ENCODE results near the gene CPTP.

The CPTP gene

DNA sequence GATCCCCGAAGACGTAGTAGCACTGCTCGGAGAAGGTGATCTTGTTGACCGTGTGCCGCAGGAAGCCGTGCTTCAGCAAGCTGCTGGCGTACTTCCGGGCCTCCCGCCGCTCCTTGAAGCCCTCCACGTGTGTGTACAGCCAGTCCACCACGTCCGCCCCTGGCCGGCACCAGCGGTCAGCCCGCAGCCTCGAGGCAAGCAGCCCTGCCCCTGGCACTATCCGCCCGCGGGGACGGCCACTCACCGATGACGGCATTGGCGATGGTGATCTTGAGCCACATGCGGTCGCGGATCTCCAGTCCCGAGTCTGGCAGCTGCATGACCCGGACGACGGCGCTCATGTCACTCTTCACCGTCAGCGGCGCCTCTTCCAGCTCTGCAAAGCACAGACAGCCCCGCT, 13.7 kb downstream of the CPTP start:
- TF ChIP-seq CTCF (IDR thresholded peaks at IDR 0.05; ENCODE audit: low read length) (no peak), EZH2phosphoT487 (IDR thresholded peaks at IDR 0.05; ENCODE audit: low read length) (no peak), EZH2 (optimal IDR thresholded peaks at IDR 0.05; ENCODE audit: low read depth, low read length) (no peak)
- Histone ChIP-seq H3K9me2 (replicated peaks; ENCODE audit: insufficient read depth, low read length) (no peaks in the 10 kb centered on the region), H2AFZ (ENCODE audit: low read length) (no peak overlapping the region), H4K20me1 (ENCODE audit: insufficient read depth, low read length) (no peaks in the 10 kb centered on the region), H3F3A (ENCODE audit: insufficient read depth, low read length) (no peaks in the 10 kb centered on the region), H3K9me3 (replicated peaks; ENCODE audit: insufficient read depth, low read length) (no peaks in the 10 kb centered on the region), H3K9ac (ENCODE audit: low read length) (no peak overlapping the region), H3K4me1 (ENCODE audit: low read length) (no peaks in the 10 kb centered on the region), H3K79me2 (ENCODE audit: low read length) (no peaks in the 10 kb centered on the region), H3K27me3 (replicated peaks; ENCODE audit: insufficient read depth, low read length) (no peaks in the 10 kb centered on the region), H3K27ac (ENCODE audit: low read length) (no peak overlapping the region), H3K36me3 (replicated peaks; ENCODE audit: insufficient read depth, low read length) (no peaks in the 10 kb centered on the region), H3K4me3 (ENCODE audit: low read length) (no peak overlapping the region), H3K4me2 (ENCODE audit: low read depth, low read length) (no peak overlapping the region)
- DNase-seq, result no peak

DNA sequence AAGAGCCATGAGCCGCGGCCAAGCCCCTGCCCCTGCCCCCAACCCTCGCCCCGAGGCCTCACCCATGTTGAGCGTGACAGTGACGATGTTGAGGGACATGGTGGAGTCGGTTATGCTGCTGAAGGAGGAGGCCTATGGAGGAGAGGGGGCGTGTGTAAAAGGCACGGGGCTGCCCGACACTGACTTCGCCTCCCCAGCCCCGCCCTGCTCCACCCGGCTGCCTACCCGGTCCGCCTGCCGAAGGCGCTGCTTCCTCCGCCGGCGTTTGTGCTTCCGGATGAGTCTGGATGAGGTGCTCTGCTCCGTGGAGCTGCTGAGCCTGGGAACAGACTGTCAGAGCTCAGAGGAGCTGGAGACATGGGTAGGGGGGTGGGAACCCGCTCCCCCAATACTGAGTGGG, 15.6 kb downstream of the CPTP start:
- Histone ChIP-seq H3K4me1 (ENCODE audit: low read length) (no peaks in the 10 kb centered on the region), H4K20me1 (ENCODE audit: insufficient read depth, low read length) (no peaks in the 10 kb centered on the region), H3K9ac (ENCODE audit: low read length) (no peak overlapping the region), H3K27ac (ENCODE audit: low read length) (no peak overlapping the region), H3K4me2 (ENCODE audit: low read depth, low read length) (no peak overlapping the region), H3K27me3 (replicated peaks; ENCODE audit: insufficient read depth, low read length) (no peaks in the 10 kb centered on the region), H3F3A (ENCODE audit: insufficient read depth, low read length) (no peaks in the 10 kb centered on the region), H3K9me3 (replicated peaks; ENCODE audit: insufficient read depth, low read length) (no peaks in the 10 kb centered on the region), H2AFZ (ENCODE audit: low read length) (no peak overlapping the region), H3K79me2 (ENCODE audit: low read length) (no peaks in the 10 kb centered on the region), H3K9me2 (replicated peaks; ENCODE audit: insufficient read depth, low read length) (no peaks in the 10 kb centered on the region), H3K36me3 (replicated peaks; ENCODE audit: insufficient read depth, low read length) (no peaks in the 10 kb centered on the region), H3K4me3 (ENCODE audit: low read length) (no peak overlapping the region)
- TF ChIP-seq EZH2phosphoT487 (IDR thresholded peaks at IDR 0.05; ENCODE audit: low read length) (no peak), EZH2 (optimal IDR thresholded peaks at IDR 0.05; ENCODE audit: low read depth, low read length) (no peak), CTCF (IDR thresholded peaks at IDR 0.05; ENCODE audit: low read length) (no peak)
- DNase-seq, result no peak

DNA sequence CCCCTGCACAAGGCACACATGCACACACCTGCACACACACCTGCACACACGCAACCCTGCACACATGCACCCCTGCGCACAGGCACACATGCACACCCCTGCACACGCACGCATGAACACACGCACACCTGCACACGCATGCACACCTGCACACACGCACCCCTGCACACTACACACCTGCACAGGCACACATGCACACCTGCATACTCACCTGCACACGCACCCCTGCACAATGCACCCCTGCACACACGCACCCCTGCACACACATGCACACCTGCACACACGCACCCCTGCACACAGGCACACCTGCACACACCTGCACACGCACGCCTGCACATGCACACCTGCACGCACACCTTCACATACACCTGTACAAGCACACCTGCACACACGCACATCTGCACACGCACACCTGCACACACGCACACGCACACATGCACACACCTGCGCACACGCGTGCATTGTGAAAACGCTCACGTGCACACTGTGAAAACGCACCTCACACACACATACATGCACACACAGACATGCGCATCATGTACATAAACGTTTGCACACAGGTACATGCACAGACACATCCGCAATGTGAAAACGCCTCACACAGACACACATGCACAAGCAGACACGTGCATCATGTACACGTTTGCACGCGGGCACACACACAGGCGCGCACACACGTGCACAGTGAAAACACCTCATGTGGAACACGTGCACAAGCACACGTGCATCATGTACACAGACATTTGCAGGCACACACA, 16.4 kb downstream of the CPTP start:
- no peak overlapping the region for H3K4me3 ChIP-seq (ENCODE audit: low read length)
- H4K20me1 ChIP-seq (ENCODE audit: insufficient read depth, low read length), result no peaks in the 10 kb centered on the region
- H3K79me2 ChIP-seq (ENCODE audit: low read length), result peaks cover 3% of the 10 kb centered on the region; the same call in 1 of the 2 replicates
- DNase-seq, result no peak
- no peak overlapping the region for H3K4me2 ChIP-seq (ENCODE audit: low read depth, low read length)
- H3K27ac ChIP-seq (ENCODE audit: low read length), result no peak overlapping the region
- no peaks in the 10 kb centered on the region for H3K4me1 ChIP-seq (ENCODE audit: low read length)
- H3K36me3 ChIP-seq (replicated peaks; ENCODE audit: insufficient read depth, low read length), result no peaks in the 10 kb centered on the region
- H3K9me2 ChIP-seq (replicated peaks; ENCODE audit: insufficient read depth, low read length), result no peaks in the 10 kb centered on the region
- no peaks in the 10 kb centered on the region for H3K9me3 ChIP-seq (replicated peaks; ENCODE audit: insufficient read depth, low read length)
- H2AFZ ChIP-seq (ENCODE audit: low read length), result no peak overlapping the region
- TF ChIP-seq EZH2 (optimal IDR thresholded peaks at IDR 0.05; ENCODE audit: low read depth, low read length) (no peak), CTCF (IDR thresholded peaks at IDR 0.05; ENCODE audit: low read length) (no peak), EZH2phosphoT487 (IDR thresholded peaks at IDR 0.05; ENCODE audit: low read length) (no peak)
- H3K27me3 ChIP-seq (replicated peaks; ENCODE audit: insufficient read depth, low read length), result no peaks in the 10 kb centered on the region
- no peaks in the 10 kb centered on the region for H3F3A ChIP-seq (ENCODE audit: insufficient read depth, low read length)
- H3K9ac ChIP-seq (ENCODE audit: low read length), result no peak overlapping the region

Measured in MM.1S (cell line).